Measurements from ENCODE around the gene BSPRY.

BSPRY gene

GRCh38 chr9:113341712-113342410 lies 7.5 kb upstream of the BSPRY start:
- TF ChIP-seq ZNF335 (tag by site-specific recombination; conservative IDR thresholded peaks at IDR 0.05), result peak; percentile 78
- TF ChIP-seq ZNF112 (tag by site-specific recombination; IDR thresholded peaks at IDR 0.05), result no peak
- TF ChIP-seq PRDM10 (tag by site-specific recombination; IDR thresholded peaks at IDR 0.05), result peak; percentile 90
- TF ChIP-seq ZNF530 (tag by site-specific recombination; IDR thresholded peaks at IDR 0.05; ENCODE audit: low read depth), result no peak
- TF ChIP-seq ZNF214 (tag by site-specific recombination; IDR thresholded peaks at IDR 0.05; ENCODE audit: borderline replicate concordance), result no peak
- TF ChIP-seq, protein P1, sequence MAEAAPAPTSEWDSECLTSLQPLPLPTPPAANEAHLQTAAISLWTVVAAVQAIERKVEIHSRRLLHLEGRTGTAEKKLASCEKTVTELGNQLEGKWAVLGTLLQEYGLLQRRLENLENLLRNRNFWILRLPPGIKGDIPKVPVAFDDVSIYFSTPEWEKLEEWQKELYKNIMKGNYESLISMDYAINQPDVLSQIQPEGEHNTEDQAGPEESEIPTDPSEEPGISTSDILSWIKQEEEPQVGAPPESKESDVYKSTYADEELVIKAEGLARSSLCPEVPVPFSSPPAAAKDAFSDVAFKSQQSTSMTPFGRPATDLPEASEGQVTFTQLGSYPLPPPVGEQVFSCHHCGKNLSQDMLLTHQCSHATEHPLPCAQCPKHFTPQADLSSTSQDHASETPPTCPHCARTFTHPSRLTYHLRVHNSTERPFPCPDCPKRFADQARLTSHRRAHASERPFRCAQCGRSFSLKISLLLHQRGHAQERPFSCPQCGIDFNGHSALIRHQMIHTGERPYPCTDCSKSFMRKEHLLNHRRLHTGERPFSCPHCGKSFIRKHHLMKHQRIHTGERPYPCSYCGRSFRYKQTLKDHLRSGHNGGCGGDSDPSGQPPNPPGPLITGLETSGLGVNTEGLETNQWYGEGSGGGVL (tag by site-specific recombination; IDR thresholded peaks at IDR 0.05), result 0 out of 2 replicates have a peak, but pooled peaks have one; percentile 62
- H3K27ac ChIP-seq (ENCODE audit: extremely low read depth, low read depth, low read length), result no peak overlapping the region
- no peaks in the 10 kb centered on the region for H3K36me3 ChIP-seq (ENCODE audit: control insufficient read depth in 2 of 2, insufficient read depth in 1 of 2, low read length in 2 of 2)
- CTCF ChIA-PET, result interaction anchor here (0.7 kb wide), 1 partner anchor 61 kb away, joined by 3 read pairs; no protein-coding TSS in a partner anchor
- POLR2A ChIA-PET, result interaction anchor here (1.0 to 2.8 kb wide), 3 partner anchors 9 to 68 kb away, joined by 3 to 20 read pairs (median 10); partner anchors contain the start of genes C9orf43 and POLE3
- H3K4me1 ChIP-seq (ENCODE audit: control insufficient read depth, insufficient read depth, low read length), result 0 out of 2 replicates have a peak, but pooled peaks cover 4% of the 10 kb centered on the region
- no peak overlapping the region for H3K4me3 ChIP-seq (ENCODE audit: low read depth, low read length)
- no peaks in the 10 kb centered on the region for H3K9me3 ChIP-seq (ENCODE audit: control insufficient read depth, insufficient read depth, low read depth, low read length)

DNA sequence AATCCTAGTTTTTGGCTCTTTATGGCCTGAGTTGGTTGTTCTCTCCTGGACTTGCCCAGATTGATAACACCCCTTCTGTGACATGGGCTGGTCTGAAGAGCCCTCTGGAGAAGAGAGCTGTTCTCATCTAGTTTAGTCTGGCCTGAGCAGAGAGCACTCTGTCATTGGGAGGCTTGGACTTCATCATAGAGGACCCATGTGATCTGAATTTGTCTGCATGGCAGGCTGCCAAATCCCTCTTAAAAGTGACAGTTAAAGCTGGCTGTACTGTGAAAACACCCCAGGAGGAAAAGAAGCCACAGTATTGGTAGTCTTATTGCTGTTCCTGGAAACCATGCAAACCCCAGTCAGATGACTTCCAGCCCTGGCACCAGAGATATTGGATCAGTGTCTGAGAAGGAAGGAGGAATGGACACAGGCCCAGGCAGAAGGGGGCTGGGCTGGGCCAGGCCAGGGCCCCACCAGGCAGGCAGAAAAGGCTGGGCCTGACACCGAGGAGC lies 5.6 kb upstream of the BSPRY start:
- no peaks in the 10 kb centered on the region for H3K9me3 ChIP-seq (ENCODE audit: control insufficient read depth, insufficient read depth, low read depth, low read length)
- POLR2A ChIA-PET, result interaction anchor here (1.0 to 1.1 kb wide), 3 partner anchors 61 to 69 kb away, joined by 3 to 5 read pairs (median 4); partner anchors contain the start of genes C9orf43, CDC26, POLE3 and PRPF4
- H3K4me3 ChIP-seq (ENCODE audit: low read depth, low read length), result no peak overlapping the region
- CTCF ChIA-PET, result interaction anchor here (0.6 to 0.7 kb wide), 2 partner anchors 59 to 66 kb away, joined by 3 to 4 read pairs; no protein-coding TSS in a partner anchor
- no peaks in the 10 kb centered on the region for H3K36me3 ChIP-seq (ENCODE audit: control insufficient read depth in 2 of 2, insufficient read depth in 1 of 2, low read length in 2 of 2)
- H3K4me1 ChIP-seq (ENCODE audit: control insufficient read depth, insufficient read depth, low read length), result 0 out of 2 replicates have a peak, but pooled peaks cover 4% of the 10 kb centered on the region
- peak overlapping the region; percentile 34 for H3K27ac ChIP-seq (ENCODE audit: extremely low read depth, low read depth, low read length)
- peak; percentile 35; the same call in 1 of the 2 replicates for TF ChIP-seq OSR2 (tag by site-specific recombination; IDR thresholded peaks at IDR 0.05)
- TF ChIP-seq ZBTB20 (tag by site-specific recombination; IDR thresholded peaks at IDR 0.05), result peak; percentile 24; the same call in 1 of the 2 replicates
- peak; percentile 38; the same call in 1 of the 2 replicates for TF ChIP-seq GLIS1 (tag by site-specific recombination; IDR thresholded peaks at IDR 0.05)
- TF ChIP-seq ZNF629 (tag by site-specific recombination; IDR thresholded peaks at IDR 0.05), result peak; percentile 70
- TF ChIP-seq ZNF561 (tag by site-specific recombination; IDR thresholded peaks at IDR 0.05; ENCODE audit: borderline replicate concordance), result peak; percentile 82; the same call in 1 of the 2 replicates
- no peak for TF ChIP-seq ZNF274 (IDR thresholded peaks at IDR 0.05; ENCODE audit: low read length)
- TF ChIP-seq ZNF274 (tag by site-specific recombination; IDR thresholded peaks at IDR 0.05; ENCODE audit: borderline replicate concordance), result no peak
- peak; percentile 74; the same call in 1 of the 2 replicates for TF ChIP-seq ZNF184 (tag by site-specific recombination; IDR thresholded peaks at IDR 0.05)
- TF ChIP-seq, protein P2, sequence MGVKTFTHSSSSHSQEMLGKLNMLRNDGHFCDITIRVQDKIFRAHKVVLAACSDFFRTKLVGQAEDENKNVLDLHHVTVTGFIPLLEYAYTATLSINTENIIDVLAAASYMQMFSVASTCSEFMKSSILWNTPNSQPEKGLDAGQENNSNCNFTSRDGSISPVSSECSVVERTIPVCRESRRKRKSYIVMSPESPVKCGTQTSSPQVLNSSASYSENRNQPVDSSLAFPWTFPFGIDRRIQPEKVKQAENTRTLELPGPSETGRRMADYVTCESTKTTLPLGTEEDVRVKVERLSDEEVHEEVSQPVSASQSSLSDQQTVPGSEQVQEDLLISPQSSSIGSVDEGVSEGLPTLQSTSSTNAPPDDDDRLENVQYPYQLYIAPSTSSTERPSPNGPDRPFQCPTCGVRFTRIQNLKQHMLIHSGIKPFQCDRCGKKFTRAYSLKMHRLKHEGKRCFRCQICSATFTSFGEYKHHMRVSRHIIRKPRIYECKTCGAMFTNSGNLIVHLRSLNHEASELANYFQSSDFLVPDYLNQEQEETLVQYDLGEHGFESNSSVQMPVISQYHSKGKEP (tag by site-specific recombination; IDR thresholded peaks at IDR 0.05), result peak; percentile 72; the same call in 1 of the 2 replicates
- TF ChIP-seq ZNF132 (tag by site-specific recombination; IDR thresholded peaks at IDR 0.05; ENCODE audit: borderline replicate concordance), result no peak
- TF ChIP-seq ZNF791 (tag by site-specific recombination; IDR thresholded peaks at IDR 0.05), result no peak
- 0 out of 2 replicates have a peak, but pooled peaks have one; percentile 54 for TF ChIP-seq ZFP69B (tag by site-specific recombination; IDR thresholded peaks at IDR 0.05)
- TF ChIP-seq, protein P3, sequence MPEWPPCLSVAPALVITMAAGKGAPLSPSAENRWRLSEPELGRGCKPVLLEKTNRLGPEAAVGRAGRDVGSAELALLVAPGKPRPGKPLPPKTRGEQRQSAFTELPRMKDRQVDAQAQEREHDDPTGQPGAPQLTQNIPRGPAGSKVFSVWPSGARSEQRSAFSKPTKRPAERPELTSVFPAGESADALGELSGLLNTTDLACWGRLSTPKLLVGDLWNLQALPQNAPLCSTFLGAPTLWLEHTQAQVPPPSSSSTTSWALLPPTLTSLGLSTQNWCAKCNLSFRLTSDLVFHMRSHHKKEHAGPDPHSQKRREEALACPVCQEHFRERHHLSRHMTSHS (tag by site-specific recombination; IDR thresholded peaks at IDR 0.05), result no peak
- peak; percentile 29; the same call in 1 of the 2 replicates for TF ChIP-seq KLF10 (tag by site-specific recombination; IDR thresholded peaks at IDR 0.05)
- TF ChIP-seq ZNF214 (tag by site-specific recombination; IDR thresholded peaks at IDR 0.05; ENCODE audit: borderline replicate concordance), result peak; percentile 28; the same call in 1 of the 2 replicates
- peak; percentile 30; the same call in 1 of the 2 replicates for TF ChIP-seq ZNF341 (tag by site-specific recombination; IDR thresholded peaks at IDR 0.05; ENCODE audit: low read depth)
- peak; percentile 48 for TF ChIP-seq SP7 (tag by site-specific recombination; IDR thresholded peaks at IDR 0.05)
- TF ChIP-seq ZNF335 (tag by site-specific recombination; conservative IDR thresholded peaks at IDR 0.05), result peak; percentile 95
- TF ChIP-seq ZBTB17 (tag by site-specific recombination; IDR thresholded peaks at IDR 0.05), result peak; percentile 97
